Measurements from ENCODE around the gene SRMS. TPM values are rescaled to one million over a fixed set of nuclear protein-coding genes. Genes with fewer than 3 reads are reported as not detected.

Gene SRMS
- total RNA-seq, 1 donor from 2014 or later = not detected

GRCh38 chr20:63491078-63491477, 56.5 kb downstream of the SRMS start:
- H3K4me3 Mint-ChIP-seq = no peak overlapping the region
- no peak overlapping the region for H3K27ac Mint-ChIP-seq
- no peaks in the 10 kb centered on the region for H3F3A ChIP-seq (ENCODE audit: low read depth)
- H2AFZ ChIP-seq (replicated peaks) = no peak overlapping the region
- no peak overlapping the region for H3K27ac ChIP-seq
- peaks cover 65% of the 10 kb centered on the region for H3K27me3 ChIP-seq
- no peak for DNase-seq (ENCODE audit: low spot score)
- peaks cover 9% of the 10 kb centered on the region for H3K9me3 Mint-ChIP-seq
- no peak overlapping the region for H3K9ac ChIP-seq
- H4K20me1 ChIP-seq (ENCODE audit: low read depth) = peaks cover 18% of the 10 kb centered on the region
- H3K9me3 ChIP-seq (ENCODE audit: low read depth) = no peaks in the 10 kb centered on the region
- TF ChIP-seq EZH2phosphoT487 (IDR thresholded peaks at IDR 0.05) (no peak), EZH2 (IDR thresholded peaks at IDR 0.05) (no peak)
- TF ChIP-seq, protein P1, sequence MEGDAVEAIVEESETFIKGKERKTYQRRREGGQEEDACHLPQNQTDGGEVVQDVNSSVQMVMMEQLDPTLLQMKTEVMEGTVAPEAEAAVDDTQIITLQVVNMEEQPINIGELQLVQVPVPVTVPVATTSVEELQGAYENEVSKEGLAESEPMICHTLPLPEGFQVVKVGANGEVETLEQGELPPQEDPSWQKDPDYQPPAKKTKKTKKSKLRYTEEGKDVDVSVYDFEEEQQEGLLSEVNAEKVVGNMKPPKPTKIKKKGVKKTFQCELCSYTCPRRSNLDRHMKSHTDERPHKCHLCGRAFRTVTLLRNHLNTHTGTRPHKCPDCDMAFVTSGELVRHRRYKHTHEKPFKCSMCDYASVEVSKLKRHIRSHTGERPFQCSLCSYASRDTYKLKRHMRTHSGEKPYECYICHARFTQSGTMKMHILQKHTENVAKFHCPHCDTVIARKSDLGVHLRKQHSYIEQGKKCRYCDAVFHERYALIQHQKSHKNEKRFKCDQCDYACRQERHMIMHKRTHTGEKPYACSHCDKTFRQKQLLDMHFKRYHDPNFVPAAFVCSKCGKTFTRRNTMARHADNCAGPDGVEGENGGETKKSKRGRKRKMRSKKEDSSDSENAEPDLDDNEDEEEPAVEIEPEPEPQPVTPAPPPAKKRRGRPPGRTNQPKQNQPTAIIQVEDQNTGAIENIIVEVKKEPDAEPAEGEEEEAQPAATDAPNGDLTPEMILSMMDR (IDR thresholded peaks at IDR 0.05) = no peak
- H3K27me3 Mint-ChIP-seq (ENCODE audit: insufficient read depth, low read depth) = peaks cover 21% of the 10 kb centered on the region
- H3K4me1 ChIP-seq = peaks cover 7% of the 10 kb centered on the region
- peaks cover 3% of the 10 kb centered on the region for H3K36me3 Mint-ChIP-seq
- H3K79me2 ChIP-seq (ENCODE audit: low read depth) = no peaks in the 10 kb centered on the region
- no peaks in the 10 kb centered on the region for H3K36me3 ChIP-seq
- peaks cover 3% of the 10 kb centered on the region for H3K4me1 Mint-ChIP-seq
- H3K4me2 ChIP-seq = no peak overlapping the region
- H3K4me3 ChIP-seq = no peak overlapping the region

Other genes starting within 250 kb of the SRMS start
- 0.68 TPM in 1 of 2 replicates, not detected in the other for gene CHRNA4, start 186.4 kb downstream of the SRMS start, total RNA-seq (ENCODE audit: low replicate concordance)
- gene KCNQ2, start 75.1 kb downstream of the SRMS start, total RNA-seq (ENCODE audit: low replicate concordance) = 39.5 and 106 TPM in 2 replicates
- gene EEF1A2, start 48.7 kb downstream of the SRMS start, total RNA-seq (ENCODE audit: low replicate concordance) = 0.54 and 1.5 TPM in 2 replicates
- gene PPDPF, start 27.0 kb downstream of the SRMS start, total RNA-seq (ENCODE audit: low replicate concordance) = 4.1 and 82.2 TPM in 2 replicates
- gene PTK6, start 10.4 kb downstream of the SRMS start, total RNA-seq (ENCODE audit: low replicate concordance) = not detected in 2 replicates
- gene FNDC11, start 6.4 kb upstream of the SRMS start, total RNA-seq (ENCODE audit: low replicate concordance) = 0.39 and 9.0 TPM in 2 replicates
- gene HELZ2, start 26.5 kb upstream of the SRMS start, total RNA-seq (ENCODE audit: low replicate concordance) = 2.9 and 17.7 TPM in 2 replicates
- 8.0 and 18.6 TPM in 2 replicates for gene GMEB2, start 79.4 kb upstream of the SRMS start, total RNA-seq (ENCODE audit: low replicate concordance)
- gene STMN3, start 105.7 kb upstream of the SRMS start, total RNA-seq (ENCODE audit: low replicate concordance) = 3.3 and 6.1 TPM in 2 replicates
- gene RTEL1, start 110.6 kb upstream of the SRMS start, total RNA-seq (ENCODE audit: low replicate concordance) = 6.0 and 16.7 TPM in 2 replicates
- gene TNFRSF6B, start 148.9 kb upstream of the SRMS start, total RNA-seq (ENCODE audit: low replicate concordance) = 0.25 TPM in 1 of 2 replicates, not detected in the other
- gene ARFRP1, start 160.2 kb upstream of the SRMS start, total RNA-seq (ENCODE audit: low replicate concordance) = 18.3 and 32.6 TPM in 2 replicates
- gene ZGPAT, start 160.3 kb upstream of the SRMS start, total RNA-seq (ENCODE audit: low replicate concordance) = 8.2 and 26.8 TPM in 2 replicates
- gene LIME1, start 188.9 kb upstream of the SRMS start, total RNA-seq (ENCODE audit: low replicate concordance) = 0.47 and 10.9 TPM in 2 replicates
- gene SLC2A4RG, start 192.0 kb upstream of the SRMS start, total RNA-seq (ENCODE audit: low replicate concordance) = 12.0 and 58.0 TPM in 2 replicates

Data from neural progenitor cell (in vitro differentiated cells).